GDM1 (cell line): ENCODE data around the gene MED15.

Experiments
- DNase-seq: peaks from one replicate; lab custom pipeline; 2025; lab: John Stamatoyannopoulos, UW

MED15 gene

GRCh38 chr22:20552443-20553401, 45.3 kb downstream of the MED15 start:
- no peak for DNase-seq

- no peak for DNase-seq
Measured at GRCh38 chr22:20553947-20554741, 46.7 kb downstream of the MED15 start.

GRCh38 chr22:20554824-20555223, 47.4 kb downstream of the MED15 start:
- DNase-seq, result no peak

GRCh38 chr22:20558534-20558933, 51.1 kb downstream of the MED15 start:
- no peak for DNase-seq

- no peak for DNase-seq
Measured at GRCh38 chr22:20559174-20559760, 51.9 kb downstream of the MED15 start.

- no peak for DNase-seq
Measured at GRCh38 chr22:20560716-20561115, 53.3 kb downstream of the MED15 start.

GRCh38 chr22:20561882-20562281, 54.5 kb downstream of the MED15 start:
- DNase-seq, result no peak

GRCh38 chr22:20562607-20563465, 55.4 kb downstream of the MED15 start:
- no peak for DNase-seq

GRCh38 chr22:20563466-20563906, 56.1 kb downstream of the MED15 start:
- no peak for DNase-seq

GRCh38 chr22:20563941-20564371, 56.5 kb downstream of the MED15 start:
- DNase-seq, result no peak

GRCh38 chr22:20565079-20565734, 57.8 kb downstream of the MED15 start:
- DNase-seq, result no peak

GRCh38 chr22:20565761-20566160, 58.4 kb downstream of the MED15 start:
- DNase-seq, result no peak

- no peak for DNase-seq
Measured at GRCh38 chr22:20566420-20567260, 59.2 kb downstream of the MED15 start.

GRCh38 chr22:20567371-20567847, 60.0 kb downstream of the MED15 start:
- no peak for DNase-seq

GRCh38 chr22:20567993-20568417, 60.6 kb downstream of the MED15 start:
- no peak for DNase-seq

- no peak for DNase-seq
Measured at GRCh38 chr22:20568502-20569058, 61.2 kb downstream of the MED15 start.

GRCh38 chr22:20569059-20570058, 61.9 kb downstream of the MED15 start:
- no peak for DNase-seq

- DNase-seq, result no peak
Measured at GRCh38 chr22:20571078-20571503, 63.7 kb downstream of the MED15 start.
